NT2/D1 (cell line): ENCODE measurements around the gene EIF2A.

Experiments
- SUZ12 ChIP-seq: IDR thresholded peaks from 2 replicates; pipeline ENCODE4 v1.6.1; 2011; ENCODE audit not compliant: insufficient read length, insufficient read depth; ENCODE audit errors: extremely low read depth
- YY1 ChIP-seq: IDR thresholded peaks from 2 replicates; pipeline ENCODE4 v1.6.1; 2011; ENCODE audit not compliant: insufficient read length, insufficient read depth
- ZNF274 ChIP-seq: IDR thresholded peaks from 2 replicates; pipeline ENCODE4 v1.6.1; 2011; ENCODE audit warnings: mild to moderate bottlenecking, low read depth, low read length

DNA sequence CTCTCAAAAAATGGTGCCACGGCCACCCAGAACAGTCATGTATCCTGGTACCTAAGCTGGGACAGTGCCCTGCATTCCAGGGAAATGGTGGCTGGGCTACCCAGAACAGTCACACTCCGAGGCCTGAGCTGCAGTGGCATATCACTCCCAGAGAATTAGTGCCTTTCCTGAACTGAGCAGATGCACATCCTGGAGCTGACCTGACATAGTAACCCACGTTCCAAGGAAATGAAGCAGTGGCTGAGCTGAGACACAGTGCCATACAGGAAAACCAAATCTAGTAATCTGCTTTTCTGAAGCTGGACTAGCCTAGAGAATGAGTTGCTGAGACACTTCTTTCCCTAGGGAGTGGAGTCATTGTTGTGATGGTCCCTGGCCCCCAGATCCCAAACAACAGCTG is 42.1 kb upstream of the EIF2A start:
- TF ChIP-seq YY1, result no peak
- TF ChIP-seq ZNF274, result no peak
- TF ChIP-seq SUZ12, result no peak
